NCI-H1092 (cell line): ENCODE data around the gene TLCD2.
"Not testable (repeated sequence)": the region's sequence is repeated elsewhere in the genome, so short reads cannot be mapped to it uniquely, and the experiment has no call there.

Experiments used
- DNase-seq: peaks from one replicate; lab custom pipeline; 2025; lab: John Stamatoyannopoulos, UW

Gene TLCD2

GRCh38 chr17:1735834-1736347, 25.7 kb upstream of the TLCD2 start:
- no peak for DNase-seq

- DNase-seq = no peak
Observed at GRCh38 chr17:1735418-1735817, 25.2 kb upstream of the TLCD2 start.

GRCh38 chr17:1733759-1734158, 23.6 kb upstream of the TLCD2 start:
- no peak for DNase-seq

GRCh38 chr17:1732833-1733321, 22.7 kb upstream of the TLCD2 start:
- DNase-seq = no peak

GRCh38 chr17:1732241-1732832, 22.2 kb upstream of the TLCD2 start:
- no peak for DNase-seq

GRCh38 chr17:1731194-1731506, 21.0 kb upstream of the TLCD2 start:
- DNase-seq = no peak

GRCh38 chr17:1730326-1731193, 20.4 kb upstream of the TLCD2 start:
- DNase-seq = no peak

- DNase-seq = no peak
Observed at GRCh38 chr17:1729966-1730325, 19.8 kb upstream of the TLCD2 start.

- no peak for DNase-seq
Observed at GRCh38 chr17:1727876-1728630, 17.9 kb upstream of the TLCD2 start.

- DNase-seq = no peak
Observed at GRCh38 chr17:1727258-1727789, 17.1 kb upstream of the TLCD2 start.

GRCh38 chr17:1726626-1727257, 16.6 kb upstream of the TLCD2 start:
- no peak for DNase-seq

GRCh38 chr17:1725642-1726511, 15.7 kb upstream of the TLCD2 start:
- DNase-seq = no peak

GRCh38 chr17:1724869-1725641, 14.9 kb upstream of the TLCD2 start:
- no peak for DNase-seq

GRCh38 chr17:1724351-1724868, 14.2 kb upstream of the TLCD2 start, which contains the start of gene WDR81:
Gene WDR81, plus strand, starts transcription at chr17:1724704. Its CDS starts 256 bp downstream, at chr17:1724960.
- DNase-seq = peak; percentile 31

- not testable (repeated sequence) for DNase-seq
Observed at GRCh38 chr17:1722022-1722421, 11.8 kb upstream of the TLCD2 start.

- DNase-seq = no peak
Observed at GRCh38 chr17:1720856-1721386, 10.7 kb upstream of the TLCD2 start.

GRCh38 chr17:1718362-1719165, 8.4 kb upstream of the TLCD2 start:
- no peak for DNase-seq

- peak; percentile 88 for DNase-seq
Observed at GRCh38 chr17:1716912-1717695, 6.9 kb upstream of the TLCD2 start.
